ENCODE results near the gene LSMEM2.
"Not testable (repeated sequence)": the region's sequence is repeated elsewhere in the genome, so short reads cannot be mapped to it uniquely, and the experiment has no call there.

LSMEM2 gene

GRCh38 chr3:50300681-50301254, 21.9 kb downstream of the LSMEM2 start:
- no peak for DNase-seq

DNA sequence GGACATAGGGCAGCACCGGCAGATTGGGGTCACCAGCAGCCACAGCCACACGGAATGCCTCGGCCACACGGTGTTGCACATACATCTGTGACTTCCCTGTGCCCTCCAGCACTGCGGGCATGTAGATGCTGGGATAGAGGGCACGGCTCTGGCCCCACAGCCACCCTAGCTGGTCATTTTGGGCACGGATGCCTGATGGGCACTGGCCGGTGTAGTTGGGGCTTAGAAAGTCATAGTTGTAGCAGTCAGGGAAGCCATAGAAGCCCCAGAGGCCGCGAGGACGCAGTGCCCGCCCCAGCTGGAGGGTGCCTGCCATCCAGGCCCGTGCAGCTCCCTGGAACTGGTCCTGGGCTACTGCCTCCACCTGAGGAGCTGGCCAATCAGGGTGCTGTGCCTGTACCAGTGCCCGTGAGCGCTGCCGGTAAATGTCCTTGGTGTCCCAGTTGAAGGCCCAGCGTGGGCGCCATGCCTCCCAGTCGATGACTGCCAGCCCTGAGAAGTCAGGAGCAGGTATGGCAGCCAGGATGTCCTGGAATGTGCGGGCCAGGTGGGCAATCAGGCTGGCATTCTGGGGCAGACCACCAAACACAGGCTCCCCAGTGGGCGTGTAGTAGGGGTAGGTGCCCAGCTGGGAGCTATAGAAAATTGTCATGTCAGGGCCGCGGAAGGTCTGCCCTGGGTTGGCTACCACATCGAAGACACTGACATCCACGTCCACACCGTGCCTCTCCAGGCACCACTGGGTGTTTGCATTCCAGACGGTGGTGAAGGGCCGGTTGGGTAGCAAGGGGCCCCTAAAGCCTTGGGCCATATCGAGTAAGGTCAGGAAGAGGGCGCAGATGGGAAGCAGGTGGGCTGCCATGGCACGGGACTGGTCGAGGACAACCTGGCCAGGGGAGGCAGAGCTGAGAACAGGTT, 23.5 kb downstream of the LSMEM2 start:
- DNase-seq = no peak

DNA sequence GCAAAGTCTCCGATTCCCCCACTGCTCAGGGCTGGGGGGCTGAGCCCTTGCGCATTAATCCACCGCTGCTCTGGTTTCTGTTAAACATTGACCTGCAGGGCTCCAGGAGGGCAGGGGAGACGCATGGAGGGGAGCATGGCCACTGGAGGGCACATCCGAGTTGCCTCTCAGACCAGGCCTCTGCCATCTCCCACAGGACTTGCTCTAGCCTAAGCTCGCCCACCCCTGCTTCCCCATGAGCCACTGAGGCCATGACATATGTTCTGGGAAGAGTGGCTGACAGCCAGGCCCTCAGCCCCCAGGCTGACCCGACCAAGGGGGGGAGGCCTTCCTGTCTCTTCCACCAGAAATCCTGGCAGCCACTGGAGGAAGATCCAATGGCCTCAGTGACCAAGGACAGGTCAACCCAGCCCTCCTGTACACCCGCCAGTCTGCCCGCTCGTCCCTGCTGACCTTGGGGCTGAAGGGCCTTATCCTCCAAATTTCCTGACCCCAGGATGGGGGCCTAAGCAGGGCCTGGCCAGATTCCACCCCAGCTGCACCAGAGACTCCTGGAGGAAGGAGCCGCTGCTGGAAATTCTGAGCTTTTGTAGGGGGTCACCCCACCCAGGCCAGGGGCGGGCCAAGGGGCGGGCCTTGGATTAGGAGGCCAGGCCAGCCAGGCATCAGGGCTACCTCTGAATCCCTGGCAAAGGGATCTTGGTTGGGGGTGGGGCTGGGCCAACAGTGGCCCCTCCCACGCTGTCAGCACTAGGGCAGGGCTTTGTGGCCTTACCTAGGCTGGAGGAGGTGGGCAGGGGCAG, 24.3 kb downstream of the LSMEM2 start, which contains the start of gene HYAL1:
Gene HYAL1 (minus strand): TSS at position 562 of the 803 bp plus-strand sequence. CDS start 618 bp downstream, outside the sequence.
- DNase-seq = no peak

- no peak for DNase-seq
These were observed 25.7 kb downstream of the LSMEM2 start for GRCh38 chr3:50304601-50305000.

DNA sequence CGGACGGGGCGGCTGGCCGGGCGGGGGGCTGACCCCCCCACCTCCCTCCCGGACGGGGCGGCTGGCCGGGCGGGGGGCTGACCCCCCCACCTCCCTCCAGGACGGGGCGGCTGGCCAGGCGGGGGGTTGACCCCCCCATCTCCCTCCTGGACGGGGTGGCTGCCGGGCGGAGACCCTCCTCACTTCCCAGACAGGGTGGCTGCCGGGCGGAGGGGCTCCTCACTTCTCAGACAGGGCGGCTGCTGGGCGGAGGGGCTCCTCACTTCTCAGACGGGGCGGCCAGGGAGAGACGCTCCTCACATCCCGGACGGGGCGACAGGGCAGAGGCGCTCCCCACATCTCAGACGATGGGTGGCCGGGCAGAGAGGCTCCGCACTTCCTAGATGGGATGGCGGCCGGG, 33.2 kb downstream of the LSMEM2 start:
- not testable (repeated sequence) for DNase-seq

DNA sequence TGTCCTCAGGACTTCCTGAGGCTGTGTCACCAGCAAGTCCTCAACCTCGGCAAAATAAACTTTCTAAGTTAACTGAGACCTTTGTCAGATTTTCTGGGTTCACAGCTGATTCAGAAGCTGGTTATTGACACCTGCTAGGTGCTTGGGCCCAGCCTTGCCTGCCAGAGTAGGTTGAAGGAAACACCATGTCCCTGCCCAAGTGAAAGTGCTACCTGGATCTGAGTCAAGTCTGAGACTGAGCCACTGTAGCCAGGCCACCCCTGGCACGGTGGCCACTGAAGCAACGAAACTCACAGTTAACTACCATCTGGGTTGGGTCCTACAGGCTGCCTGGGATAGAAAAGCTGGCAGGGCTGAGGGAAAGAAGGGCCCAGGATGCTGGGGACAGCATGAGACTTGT, 35.5 kb downstream of the LSMEM2 start:
- DNase-seq = no peak

GRCh38 chr3:50314816-50315215, 35.9 kb downstream of the LSMEM2 start:
- no peak for DNase-seq

DNA sequence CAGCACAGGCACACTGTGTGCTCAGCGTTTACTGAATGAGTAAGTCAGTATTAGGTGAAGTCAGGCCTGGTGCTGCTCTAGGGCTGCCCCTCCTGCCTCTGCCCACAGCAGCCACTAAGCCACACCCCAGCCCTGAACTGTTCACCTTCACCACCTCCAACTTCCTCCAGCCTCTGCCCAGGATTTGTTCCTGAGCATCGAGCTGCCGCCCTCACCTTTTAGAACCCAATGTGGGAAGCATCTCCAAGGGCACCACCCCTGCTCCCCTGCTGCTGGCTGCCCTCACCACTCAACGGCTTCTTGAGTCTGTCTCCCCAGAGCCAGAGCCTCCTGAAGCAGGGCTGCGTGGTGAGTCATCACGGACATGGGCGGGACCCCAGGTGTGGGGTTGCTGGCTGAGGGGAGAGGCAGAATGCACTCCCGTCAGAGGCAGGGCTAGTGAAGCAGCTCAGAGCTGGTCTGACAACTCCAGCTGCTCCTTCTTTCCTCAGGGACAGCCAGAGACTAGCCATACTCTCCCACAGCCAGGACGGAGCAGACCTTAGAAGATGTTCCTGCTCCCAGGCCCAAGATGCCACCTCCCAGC, 37.9 kb downstream of the LSMEM2 start:
- DNase-seq = no peak

DNA sequence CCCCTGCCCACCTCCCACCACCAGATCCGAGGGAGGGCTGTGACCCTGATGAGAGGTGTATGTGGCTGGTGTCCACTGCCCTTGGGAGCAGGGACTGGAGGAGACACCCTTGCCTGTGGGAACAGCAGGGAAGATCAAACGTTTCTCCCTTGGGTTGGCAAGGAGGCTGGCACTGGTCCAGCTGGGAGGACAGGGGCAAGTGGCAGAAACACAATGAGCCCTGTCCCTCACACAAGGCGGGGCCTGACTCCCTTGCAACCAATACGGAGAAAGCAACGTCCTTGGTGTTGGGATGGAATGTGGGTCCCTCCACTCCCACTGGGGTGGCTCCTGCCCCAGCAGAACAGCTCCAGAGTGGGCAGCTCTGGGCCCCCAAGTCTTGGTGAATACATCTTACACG, 38.4 kb downstream of the LSMEM2 start:
- no peak for DNase-seq

GRCh38 chr3:50318163-50318562, 39.3 kb downstream of the LSMEM2 start:
- no peak for DNase-seq

GRCh38 chr3:50318615-50319014, 39.7 kb downstream of the LSMEM2 start:
- no peak for DNase-seq

DNA sequence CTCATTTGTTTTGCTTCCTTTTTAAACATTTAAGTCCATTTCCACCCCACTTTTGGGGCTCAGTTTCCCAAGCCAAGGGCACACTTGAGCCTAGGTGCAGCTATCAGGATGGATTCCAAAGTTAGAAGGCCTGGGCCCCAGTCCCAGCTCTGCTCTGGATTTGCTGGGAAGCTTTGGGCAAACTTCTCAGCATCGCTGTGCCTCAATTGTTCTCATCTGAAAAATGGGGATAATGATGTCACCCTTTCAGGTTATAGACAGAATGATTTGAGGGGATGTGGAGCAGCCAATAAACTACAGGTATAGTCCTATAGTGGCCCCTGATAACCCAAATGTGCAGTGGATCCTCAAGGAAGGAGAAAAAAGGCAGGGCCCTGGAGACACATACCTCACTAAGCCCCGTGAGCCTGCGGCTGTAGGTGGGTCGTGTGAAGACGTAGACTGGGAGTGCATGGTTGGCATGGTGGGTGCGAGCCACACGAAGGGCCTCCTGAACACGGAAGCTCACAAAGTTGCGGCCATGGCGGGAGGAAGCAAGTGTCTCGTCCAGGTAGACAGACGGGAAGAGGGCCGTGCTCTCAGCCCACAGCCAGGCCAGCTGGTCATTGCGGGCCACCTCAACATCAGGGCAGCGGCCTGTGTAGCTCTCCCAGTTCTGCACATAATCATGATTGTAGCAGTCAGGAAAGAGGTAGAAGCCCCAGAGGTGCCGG, 40.5 kb downstream of the LSMEM2 start:
- no peak for DNase-seq

DNA sequence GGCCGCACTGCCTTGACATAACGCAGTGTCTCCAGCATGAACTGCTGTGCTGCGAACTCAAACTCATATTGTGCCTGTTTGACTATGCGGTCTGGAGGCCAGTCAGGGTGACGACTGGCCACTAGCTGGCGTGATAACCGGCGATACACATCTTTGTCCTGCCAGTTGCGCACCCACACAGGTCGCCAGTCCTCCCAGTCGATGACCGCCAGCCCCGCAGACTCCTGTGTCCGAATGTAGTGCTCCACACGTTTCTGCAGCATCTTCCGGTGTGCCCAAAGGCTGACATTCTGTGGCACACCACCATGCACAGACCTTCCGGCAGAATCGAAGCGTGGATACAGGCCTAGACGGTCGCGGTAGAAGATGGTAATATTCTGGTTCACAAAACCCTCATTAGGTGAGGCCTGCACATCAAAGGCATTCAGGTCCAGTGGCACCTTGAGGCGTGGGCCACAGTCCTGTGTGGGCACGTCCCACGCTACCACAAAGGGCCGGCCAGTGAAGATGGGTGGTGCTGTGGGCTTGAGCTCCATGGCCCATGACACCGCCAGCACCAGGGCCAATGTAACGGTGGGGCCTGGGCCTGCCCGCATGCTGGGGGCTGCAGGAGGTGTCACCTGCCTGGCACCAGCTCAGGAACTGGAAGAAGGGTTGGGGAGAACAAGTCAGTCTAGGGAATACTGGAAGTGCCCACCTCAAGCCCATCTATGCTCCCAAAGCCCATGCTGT, 41.2 kb downstream of the LSMEM2 start:
- no peak for DNase-seq

GRCh38 chr3:50320853-50321335, 42.0 kb downstream of the LSMEM2 start:
- no peak for DNase-seq

DNA sequence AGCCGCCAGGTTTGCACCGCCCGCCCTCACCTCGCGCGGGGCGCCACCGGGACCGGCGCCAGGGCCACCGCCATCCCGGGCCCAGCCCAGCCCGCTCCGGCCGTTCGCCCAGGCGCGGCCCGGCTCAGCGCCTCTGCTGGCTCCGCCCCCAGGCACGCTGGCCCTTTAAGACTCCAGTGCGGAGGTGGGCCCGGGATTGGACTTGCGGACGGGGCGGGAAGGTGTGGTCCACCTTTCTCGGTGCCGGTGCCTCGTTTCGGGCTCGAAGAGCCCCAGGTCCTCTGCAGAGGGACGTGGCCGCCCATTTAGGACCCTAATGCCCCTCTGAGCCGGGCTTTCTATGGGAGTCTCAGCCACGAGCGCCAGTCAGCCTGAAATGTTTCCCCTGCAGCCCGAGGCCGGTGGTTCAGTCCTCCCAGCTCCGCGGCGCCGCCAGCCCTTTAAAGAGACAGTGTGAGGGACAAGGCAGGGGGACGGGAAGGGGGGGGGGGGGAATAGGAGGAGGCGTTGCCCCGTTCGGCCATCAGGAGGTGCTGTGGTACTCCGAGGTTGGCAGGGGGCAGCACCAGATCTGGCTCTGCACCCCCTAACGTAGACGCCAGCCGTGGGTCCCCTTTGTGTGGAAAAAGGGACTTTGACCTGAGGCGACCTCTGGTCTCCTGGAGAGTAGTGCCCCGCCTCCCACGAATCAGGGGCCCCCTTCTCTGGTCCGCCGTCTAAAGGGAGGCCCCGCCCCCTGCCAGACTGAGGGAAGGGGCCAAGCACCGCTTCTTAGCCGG, 42.6 kb downstream of the LSMEM2 start:
- peak; percentile 78 for DNase-seq

GRCh38 chr3:50322115-50322385, 43.2 kb downstream of the LSMEM2 start:
- no peak for DNase-seq

- peak; percentile 48 for DNase-seq
These were observed 43.7 kb downstream of the LSMEM2 start, which contains the start of gene HYAL2 for GRCh38 chr3:50322386-50323091. TSS of gene HYAL2 (minus strand) at chr3:50322745. CDS start at chr3:50320489, 2,256 bp downstream.

DNA sequence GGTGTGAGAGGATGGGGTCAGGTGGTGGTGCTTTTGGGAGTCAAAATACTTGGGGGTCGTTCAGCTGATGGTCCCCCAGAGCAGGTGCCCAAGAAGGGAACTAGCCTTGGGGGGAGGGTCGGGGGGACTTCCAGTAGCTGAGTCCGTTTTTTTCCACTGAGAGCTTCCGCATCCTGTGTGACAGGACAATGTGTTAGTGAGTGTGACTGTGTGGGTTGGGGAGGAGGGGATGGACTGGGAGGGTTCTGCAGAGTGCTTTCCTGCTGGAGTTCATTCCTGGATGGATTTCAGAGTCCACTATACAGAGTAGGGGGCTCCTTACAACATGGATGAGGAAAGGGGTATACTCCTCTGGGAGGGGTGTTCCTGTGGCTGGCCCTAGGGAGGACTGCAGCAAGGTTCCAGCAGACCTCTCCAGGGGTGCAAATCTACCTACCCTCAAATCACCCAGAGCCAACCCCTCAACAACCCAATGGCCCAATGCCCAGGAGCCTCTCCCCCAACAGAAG, 44.3 kb downstream of the LSMEM2 start:
- DNase-seq = peak; percentile 18

GRCh38 chr3:50323614-50324199, 44.8 kb downstream of the LSMEM2 start:
- no peak for DNase-seq

Data from SHP77 treated with DMSO at 0.1 percent for 48 hours (cell line).